Measurements from ENCODE around the gene PNLIPRP1.

DNA sequence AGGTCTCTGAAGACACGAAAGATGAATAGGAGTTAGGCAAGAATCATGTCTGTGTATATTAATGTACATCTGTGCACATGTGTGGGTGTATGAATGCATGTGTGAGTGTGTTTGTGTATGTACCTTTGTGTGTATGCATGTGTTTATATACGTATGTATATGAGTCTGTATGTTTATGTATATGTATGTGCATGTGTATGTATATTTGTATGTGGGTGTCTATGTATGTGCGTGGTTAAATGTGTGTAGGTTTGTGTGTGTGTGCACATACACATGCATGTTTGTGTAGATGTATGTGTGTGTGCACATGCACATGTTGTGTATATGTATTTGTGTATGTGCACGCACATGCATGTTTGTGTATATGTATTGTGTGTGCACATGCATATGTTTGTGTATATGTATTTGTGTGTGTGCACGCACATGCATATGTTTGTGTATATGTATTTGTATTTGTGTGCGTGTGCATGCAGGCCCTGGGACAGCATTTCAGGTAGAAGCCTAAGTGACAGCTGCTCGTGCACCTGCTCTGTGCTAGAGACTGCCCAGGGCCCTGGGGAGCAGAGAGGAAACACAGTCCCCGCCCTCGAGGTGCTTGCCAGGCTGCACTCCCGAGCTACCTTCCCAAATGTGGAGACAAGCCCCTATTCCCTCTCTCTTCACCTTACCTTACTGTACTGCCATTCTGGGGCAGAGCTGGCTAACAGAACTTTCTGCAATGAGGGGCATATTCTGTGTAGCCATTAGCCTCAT lies 12.1 kb downstream of the PNLIPRP1 start:
- TF ChIP-seq, protein P1, sequence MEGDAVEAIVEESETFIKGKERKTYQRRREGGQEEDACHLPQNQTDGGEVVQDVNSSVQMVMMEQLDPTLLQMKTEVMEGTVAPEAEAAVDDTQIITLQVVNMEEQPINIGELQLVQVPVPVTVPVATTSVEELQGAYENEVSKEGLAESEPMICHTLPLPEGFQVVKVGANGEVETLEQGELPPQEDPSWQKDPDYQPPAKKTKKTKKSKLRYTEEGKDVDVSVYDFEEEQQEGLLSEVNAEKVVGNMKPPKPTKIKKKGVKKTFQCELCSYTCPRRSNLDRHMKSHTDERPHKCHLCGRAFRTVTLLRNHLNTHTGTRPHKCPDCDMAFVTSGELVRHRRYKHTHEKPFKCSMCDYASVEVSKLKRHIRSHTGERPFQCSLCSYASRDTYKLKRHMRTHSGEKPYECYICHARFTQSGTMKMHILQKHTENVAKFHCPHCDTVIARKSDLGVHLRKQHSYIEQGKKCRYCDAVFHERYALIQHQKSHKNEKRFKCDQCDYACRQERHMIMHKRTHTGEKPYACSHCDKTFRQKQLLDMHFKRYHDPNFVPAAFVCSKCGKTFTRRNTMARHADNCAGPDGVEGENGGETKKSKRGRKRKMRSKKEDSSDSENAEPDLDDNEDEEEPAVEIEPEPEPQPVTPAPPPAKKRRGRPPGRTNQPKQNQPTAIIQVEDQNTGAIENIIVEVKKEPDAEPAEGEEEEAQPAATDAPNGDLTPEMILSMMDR (IDR thresholded peaks at IDR 0.05), result no peak
- TF ChIP-seq POLR2A (IDR thresholded peaks at IDR 0.05) (no peak), POLR2AphosphoS5 (IDR thresholded peaks at IDR 0.05) (no peak)

Data from sigmoid colon (tissue), 4 donors.